Esophagus squamous epithelium (tissue), 5 donors: ENCODE data around the gene ALDH4A1. TPM values are rescaled to one million over a fixed set of nuclear protein-coding genes. Genes with fewer than 3 reads are reported as not detected.
A peak's percentile ranks its signal among the peaks of the same experiment; 100 is the strongest.

ENCODE experiments used
- DNase-seq: peaks from one replicate; lab custom pipeline; 2025; lab: John Stamatoyannopoulos, UW
- H3K27ac ChIP-seq, 4 donors: fragments of 200-600 bp; sonication (generic); one replicate each; pipeline ENCODE4 v1.5.1; 2016 to 2019; ENCODE audit warnings: mild to moderate bottlenecking in 1 of 4
- H3K27me3 ChIP-seq, 4 donors: fragments of 200-600 bp; sonication (generic); 1 replicate in 3 of 4; 2 replicates in 1 of 4; pipeline versions ENCODE4 v1.5.1 to v1.6.0; 2017 to 2021; ENCODE audit warnings: antibody characterized with exemption in 1 of 4
- H3K36me3 ChIP-seq, 3 donors: fragments of 200-600 bp; sonication (generic); one replicate each; pipeline ENCODE4 v1.5.1; 2016 to 2019
- H3K4me1 ChIP-seq, 3 donors: fragments of 200-600 bp; sonication (generic); one replicate each; pipeline ENCODE4 v1.5.1; 2017 to 2019
- H3K4me3 ChIP-seq, 4 donors: fragments of 200-600 bp; sonication (generic); 1 replicate in 3 of 4; 2 replicates in 1 of 4; pipeline ENCODE4 v1.5.1; 2016 to 2019; ENCODE audit warnings: mild to moderate bottlenecking in 2 of 4, moderate library complexity in 1 of 4
- H3K9me3 ChIP-seq, 3 donors: fragments of 200-600 bp; sonication (generic); one replicate each; pipeline ENCODE4 v1.5.1; 2016 to 2019
- POLR2A ChIP-seq, 4 donors: fragments of 450-650 bp; IDR thresholded peaks; one replicate each; pipeline ENCODE4 v1.6.1; 2017; ENCODE audit warnings: antibody characterized with exemption in 4 of 4, mild to moderate bottlenecking in 4 of 4, moderate library complexity in 3 of 4
- WGBS, 2 donors: methylation state at CpG; one replicate each; pipeline ENCODE4 v1.1.5; 2018; 5-methylcytosine and 5-hydroxymethylcytosine counted together
- intact Hi-C: fragments of 100-400 bp; cut with DNase I; formaldehyde crosslinking; loops from one replicate; pipeline ENCODE4 v1.15.0; 2022
- total RNA-seq, 4 donors: library from RNA; depleted of rRNA; stranded (reverse); fragments of >200 nt; gene quantifications; one replicate each; pipeline ENCODE4 v1.1.0, GENCODE V29; 2016
- TF ChIP-seq, protein P1 (sequence below), 6 experiments: fragments of 450-650 bp in 4 of 6; fragments of 200-600 bp in 2 of 6; sonication (generic) in 2 of 6; IDR thresholded peaks; one replicate each; pipeline ENCODE4 v1.5.1; 2016 to 2019; ENCODE audit warnings: antibody characterized with exemption in 6 of 6, mild to moderate bottlenecking in 4 of 6, moderate library complexity in 4 of 6
- donor health status: DM: yes; HTN: yes; CAD: no.

The ALDH4A1 gene
- total RNA-seq, 4 donors from 2014 or later = 36.7 to 59.1 (median 50.3) TPM

DNA sequence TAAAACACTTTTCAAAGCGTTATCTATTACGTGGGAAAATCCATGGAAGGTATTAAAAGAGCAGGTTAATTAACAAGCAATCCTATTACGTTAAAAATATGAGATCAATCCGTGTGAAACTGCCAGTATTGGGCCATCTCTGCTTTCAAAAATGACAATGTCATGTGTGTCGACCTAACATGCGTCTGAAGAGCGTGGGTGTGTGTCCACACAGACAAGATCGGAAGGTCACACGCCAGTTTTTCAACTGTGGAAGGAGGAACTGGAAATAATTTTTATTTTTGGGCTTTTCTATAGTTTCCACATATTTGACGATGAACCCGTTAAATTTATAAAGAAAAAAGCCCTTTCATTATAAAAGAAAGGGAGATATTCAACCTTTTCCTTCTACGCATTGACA lies 17.6 kb upstream of the ALDH4A1 start:
- no peaks in the 10 kb centered on the region for H3K27me3 ChIP-seq
- WGBS, 2 donors = 85 to 90% methylated on average over 12 of the region's 12 CpGs
- peaks cover 32 to 47% (median 33%) of the 10 kb centered on the region in 3 donors for H3K4me1 ChIP-seq
- H3K36me3 ChIP-seq = peaks cover 15 to 61% (median 23%) of the 10 kb centered on the region in 3 donors
- intact Hi-C loops = no loop called here
- TF ChIP-seq, protein P1, sequence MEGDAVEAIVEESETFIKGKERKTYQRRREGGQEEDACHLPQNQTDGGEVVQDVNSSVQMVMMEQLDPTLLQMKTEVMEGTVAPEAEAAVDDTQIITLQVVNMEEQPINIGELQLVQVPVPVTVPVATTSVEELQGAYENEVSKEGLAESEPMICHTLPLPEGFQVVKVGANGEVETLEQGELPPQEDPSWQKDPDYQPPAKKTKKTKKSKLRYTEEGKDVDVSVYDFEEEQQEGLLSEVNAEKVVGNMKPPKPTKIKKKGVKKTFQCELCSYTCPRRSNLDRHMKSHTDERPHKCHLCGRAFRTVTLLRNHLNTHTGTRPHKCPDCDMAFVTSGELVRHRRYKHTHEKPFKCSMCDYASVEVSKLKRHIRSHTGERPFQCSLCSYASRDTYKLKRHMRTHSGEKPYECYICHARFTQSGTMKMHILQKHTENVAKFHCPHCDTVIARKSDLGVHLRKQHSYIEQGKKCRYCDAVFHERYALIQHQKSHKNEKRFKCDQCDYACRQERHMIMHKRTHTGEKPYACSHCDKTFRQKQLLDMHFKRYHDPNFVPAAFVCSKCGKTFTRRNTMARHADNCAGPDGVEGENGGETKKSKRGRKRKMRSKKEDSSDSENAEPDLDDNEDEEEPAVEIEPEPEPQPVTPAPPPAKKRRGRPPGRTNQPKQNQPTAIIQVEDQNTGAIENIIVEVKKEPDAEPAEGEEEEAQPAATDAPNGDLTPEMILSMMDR (IDR thresholded peaks at IDR 0.05) = no peak
- no peak for TF ChIP-seq POLR2A (IDR thresholded peaks at IDR 0.05)
- no peaks in the 10 kb centered on the region for H3K9me3 ChIP-seq
- H3K27ac ChIP-seq = no peak overlapping the region
- DNase-seq = no peak
- no peak overlapping the region for H3K4me3 ChIP-seq

DNA sequence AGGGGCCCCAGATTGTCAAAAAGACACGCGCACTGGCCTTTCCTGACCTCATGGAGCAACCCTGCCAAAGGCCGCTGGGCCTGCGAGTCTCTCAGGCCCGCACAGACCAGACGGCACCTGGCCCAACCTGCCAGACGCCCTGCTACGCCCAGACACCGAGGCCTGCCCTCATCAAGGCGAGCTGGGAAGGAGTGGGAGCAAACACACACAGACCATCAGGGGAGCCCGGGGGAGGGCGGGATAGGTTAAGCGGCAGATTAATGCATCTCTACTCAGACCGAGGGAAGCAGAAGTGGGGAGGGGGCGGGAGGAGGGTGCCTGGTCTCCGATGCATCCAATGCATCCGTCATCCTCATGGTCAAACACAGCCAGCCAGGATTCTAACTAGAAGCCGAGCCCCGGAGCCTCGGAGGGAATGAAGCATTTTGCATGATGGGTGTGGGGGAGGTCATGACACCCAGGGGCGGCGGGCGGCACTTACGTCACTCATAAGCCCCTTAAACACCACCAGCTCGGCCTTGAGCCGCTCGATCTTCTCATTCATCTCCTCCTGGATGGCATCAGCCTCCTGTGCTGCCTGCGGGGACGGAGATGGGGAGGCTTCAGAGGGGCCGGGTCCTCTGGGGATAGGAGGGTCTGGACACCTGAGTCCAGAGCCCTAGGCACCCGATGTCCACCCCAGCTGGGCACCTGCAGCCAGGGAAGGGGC lies 17.0 kb upstream of the ALDH4A1 start:
- H3K27me3 ChIP-seq = no peaks in the 10 kb centered on the region
- no peak overlapping the region for H3K27ac ChIP-seq
- intact Hi-C loops = no loop called here
- H3K4me1 ChIP-seq = peaks cover 27 to 47% (median 28%) of the 10 kb centered on the region in 3 donors
- no peak for DNase-seq
- 70 to 81% methylated on average over 2 to 10 of the region's 31 CpGs for WGBS, 2 donors
- peaks cover 15 to 67% (median 23%) of the 10 kb centered on the region in 3 donors for H3K36me3 ChIP-seq
- no peak overlapping the region for H3K4me3 ChIP-seq
- TF ChIP-seq, protein P1 (IDR thresholded peaks at IDR 0.05) = no peak
- TF ChIP-seq POLR2A (IDR thresholded peaks at IDR 0.05) = no peak
- H3K9me3 ChIP-seq = no peaks in the 10 kb centered on the region

DNA sequence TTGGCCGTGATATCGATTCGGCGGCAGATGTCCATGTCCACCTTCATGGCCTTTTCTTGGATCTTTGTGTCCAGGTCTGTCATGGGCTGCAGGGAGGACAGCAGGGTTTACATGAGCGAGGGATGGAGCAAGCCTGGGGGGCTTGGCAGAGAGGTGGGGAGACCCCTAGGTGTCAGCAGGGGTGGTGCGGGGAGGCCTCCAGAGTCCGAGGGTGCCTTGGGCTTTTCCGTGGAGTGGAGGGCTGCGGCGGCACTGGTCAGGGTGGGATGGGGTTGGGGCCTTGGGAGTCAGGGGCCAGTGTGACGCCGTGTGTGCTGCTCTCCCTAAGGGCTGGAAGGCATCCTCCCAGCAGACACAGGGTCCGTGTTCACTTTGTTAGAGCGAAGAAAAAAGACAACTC lies 16.1 kb upstream of the ALDH4A1 start:
- 92 to 100% methylated on average over 4 to 6 of the region's 14 CpGs for WGBS, 2 donors
- TF ChIP-seq POLR2A (IDR thresholded peaks at IDR 0.05) = no peak
- TF ChIP-seq, protein P1 (IDR thresholded peaks at IDR 0.05) = no peak
- H3K27ac ChIP-seq = no peak overlapping the region
- intact Hi-C loops = no loop called here
- H3K9me3 ChIP-seq = no peaks in the 10 kb centered on the region
- peaks cover 15 to 76% (median 23%) of the 10 kb centered on the region in 3 donors for H3K36me3 ChIP-seq
- H3K4me1 ChIP-seq = peaks cover 18 to 47% (median 20%) of the 10 kb centered on the region in 3 donors
- no peak overlapping the region for H3K4me3 ChIP-seq
- DNase-seq = no peak
- no peaks in the 10 kb centered on the region for H3K27me3 ChIP-seq

DNA sequence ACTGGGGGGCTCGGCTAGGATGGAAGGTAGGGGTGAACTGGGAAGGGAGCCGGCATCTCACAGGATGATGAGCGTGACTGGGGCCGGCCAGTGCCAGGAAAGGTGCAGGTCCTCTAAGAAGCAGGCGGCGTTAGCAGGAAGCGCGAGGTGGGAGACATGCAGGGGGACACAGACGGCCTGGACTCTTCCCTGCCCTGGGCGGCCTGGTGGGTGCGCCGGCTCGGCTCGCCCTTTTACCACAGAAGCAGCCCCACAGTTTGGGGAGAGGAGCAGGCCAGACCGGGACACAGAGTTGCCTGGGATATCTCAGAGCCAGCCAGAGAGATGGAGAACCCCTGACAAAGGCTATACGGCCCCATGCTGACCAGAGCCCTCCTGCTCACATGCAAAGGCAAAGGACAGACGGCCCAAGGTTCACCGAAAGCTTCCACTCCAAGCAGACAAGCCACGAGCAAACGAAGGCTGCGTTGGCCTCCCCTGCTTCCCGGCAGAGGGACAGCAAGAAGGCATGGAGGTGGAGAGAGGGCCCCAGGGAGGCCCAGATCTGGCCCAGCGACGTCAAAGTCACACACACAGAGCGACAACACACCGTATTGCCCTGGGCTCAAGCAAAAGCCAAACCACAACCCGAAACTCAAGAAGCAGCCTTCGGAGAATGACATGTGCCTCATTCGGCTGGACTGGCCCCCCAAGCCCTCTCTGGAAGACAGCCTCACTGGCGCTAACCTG lies 14.9 kb upstream of the ALDH4A1 start:
- Histone ChIP-seq H3K4me1 (peaks cover 7 to 46% (median 15%) of the 10 kb centered on the region in 3 donors), H3K36me3 (peaks cover 15 to 88% (median 23%) of the 10 kb centered on the region in 3 donors), H3K27me3 (no peaks in the 10 kb centered on the region), H3K9me3 (no peaks in the 10 kb centered on the region), H3K27ac (no peak overlapping the region), H3K4me3 (no peak overlapping the region)
- no peak for DNase-seq
- intact Hi-C loops = no loop called here
- WGBS, 2 donors = 91 to 95% methylated on average over 18 to 21 of the region's 30 CpGs
- TF ChIP-seq, protein P1 (IDR thresholded peaks at IDR 0.05) = no peak
- no peak for TF ChIP-seq POLR2A (IDR thresholded peaks at IDR 0.05)

DNA sequence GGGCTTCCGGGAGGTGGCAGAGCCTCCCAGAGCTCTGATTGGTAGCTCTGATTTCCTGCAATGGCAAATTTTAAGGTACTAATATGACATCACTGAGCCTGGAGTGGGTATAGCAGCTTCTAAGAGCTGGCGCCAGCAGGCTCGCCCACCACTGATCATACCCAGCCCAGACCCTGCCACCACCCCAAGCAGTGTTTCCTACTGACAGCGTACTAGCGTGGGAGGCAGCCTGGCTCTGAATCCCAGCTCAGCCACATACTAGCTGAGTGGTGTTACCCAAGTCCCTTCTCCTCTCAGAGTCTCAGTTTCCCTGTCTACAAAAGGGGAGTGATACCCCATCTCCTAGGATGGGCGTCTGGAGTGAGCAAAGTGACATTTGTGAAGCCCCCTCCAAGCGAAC lies 13.0 kb upstream of the ALDH4A1 start:
- intact Hi-C loops = no loop called here
- Histone ChIP-seq H3K4me3 (no peak overlapping the region), H3K36me3 (peaks cover 20 to 100% (median 25%) of the 10 kb centered on the region in 3 donors), H3K9me3 (no peaks in the 10 kb centered on the region), H3K27me3 (no peaks in the 10 kb centered on the region), H3K4me1 (peaks cover 0 to 33% (median 8%) of the 10 kb centered on the region in 3 donors), H3K27ac (peak overlapping the region in 1 of 4 donors; percentile 54)
- 83 to 92% methylated on average over 4 to 5 of the region's 7 CpGs for WGBS, 2 donors
- no peak for TF ChIP-seq POLR2A (IDR thresholded peaks at IDR 0.05)
- TF ChIP-seq, protein P1 (IDR thresholded peaks at IDR 0.05) = no peak
- no peak for DNase-seq
